SK-N-SH (cell line): ENCODE measurements around the gene TM9SF1. TPM values are rescaled to one million over a fixed set of nuclear protein-coding genes. Genes with fewer than 3 reads are reported as not detected.
A peak's percentile ranks its signal among the peaks of the same experiment; 100 is the strongest.

Source experiments
- CTCF ChIA-PET: fragments of 300-600, 350-600 bp; formaldehyde crosslinking; extraction: SDS; loops from one replicate; lab custom pipeline; 2021; lab: Yijun Ruan, JAX
- POLR2A ChIA-PET: fragments of 350-600 bp; sonication (Branson Sonifier 250); formaldehyde crosslinking; extraction: SDS; loops from one replicate; lab custom pipeline; 2020; ENCODE audit warnings: antibody characterized with exemption, inconsistent platforms; lab: Yijun Ruan, JAX
- DNase-seq: peaks from one replicate; pipeline ENCODE4 v3.0.0; 2012
- H2AFZ ChIP-seq: fragments of 200-600 bp; sonication (generic); 2 replicates; pipeline ENCODE4 v1.8.1; 2016; ENCODE audit warnings: antibody characterized with exemption, mild to moderate bottlenecking, low read depth
- H3F3A ChIP-seq: fragments of 200-600 bp; sonication (generic); replicated peaks from 2 replicates; pipeline ENCODE3; 2016; ENCODE audit warnings: antibody characterized with exemption, mild to moderate bottlenecking; ENCODE audit not compliant: insufficient read depth
- H3K27ac ChIP-seq, 2 experiments: fragments of 200-500 bp in 1 of 2; fragments of 200-600 bp in 1 of 2; sonication (Bioruptor generic) in 1 of 2; sonication (generic), shearing (Covaris generic) in 1 of 2; 2 replicates each; pipeline versions ENCODE4 v1.5.1 to v1.6.1; 2014 to 2016; ENCODE audit warnings: low read depth in 2 of 2, inconsistent platforms in 1 of 2, low read length in 1 of 2, mild to moderate bottlenecking in 1 of 2, mixed read lengths in 1 of 2
- H3K27me3 ChIP-seq: fragments of 200-600 bp; sonication (generic), shearing (Covaris generic); 2 replicates; pipeline ENCODE4 v1.6.1; 2016; ENCODE audit warnings: mixed run types; ENCODE audit not compliant: insufficient read depth
- H3K36me3 ChIP-seq, 2 experiments: fragments of 200-500 bp in 1 of 2; fragments of 200-600 bp in 1 of 2; sonication (Bioruptor generic) in 1 of 2; sonication (generic) in 1 of 2; replicated peaks in 1 of 2; 2 replicates each; pipeline versions ENCODE3 to v1.5.1; 2014 to 2016; ENCODE audit warnings: low read length in 1 of 2, mild to moderate bottlenecking in 1 of 2; ENCODE audit not compliant: insufficient read depth in 2 of 2, control insufficient read depth in 1 of 2
- H3K4me1 ChIP-seq, 2 experiments: fragments of 200-500 bp in 1 of 2; fragments of 200-600 bp in 1 of 2; sonication (Bioruptor generic) in 1 of 2; sonication (generic), shearing (Covaris generic) in 1 of 2; 2 replicates each; pipeline versions ENCODE4 v1.5.1 to v1.6.1; 2014 to 2016; ENCODE audit warnings: low read depth in 1 of 2, low read length in 1 of 2, mixed run types in 1 of 2; ENCODE audit not compliant: insufficient read depth in 2 of 2, control insufficient read depth in 1 of 2
- H3K4me2 ChIP-seq: fragments of 200-600 bp; sonication (generic), shearing (Covaris generic); 2 replicates; pipeline ENCODE4 v1.6.1; 2017; ENCODE audit warnings: mixed run types
- H3K4me3 ChIP-seq, 2 experiments: fragments of 200-500 bp in 1 of 2; fragments of 200-600 bp in 1 of 2; sonication (Bioruptor generic) in 1 of 2; sonication (generic), shearing (Covaris generic) in 1 of 2; 2 replicates each; pipeline versions ENCODE4 v1.5.1 to v1.8.1; 2014 to 2016; ENCODE audit warnings: low read depth in 2 of 2, inconsistent platforms in 1 of 2, low read length in 1 of 2, mild to moderate bottlenecking in 1 of 2, mixed read lengths in 1 of 2, moderate library complexity in 1 of 2
- H3K79me2 ChIP-seq: fragments of 200-600 bp; sonication (generic); 2 replicates; pipeline ENCODE4 v1.8.1; 2017; ENCODE audit warnings: mild to moderate bottlenecking; ENCODE audit not compliant: insufficient read depth
- H3K9ac ChIP-seq: fragments of 200-600 bp; sonication (generic); 2 replicates; pipeline ENCODE4 v1.6.1; 2017; ENCODE audit warnings: mixed run types
- H3K9me2 ChIP-seq: fragments of 200-600 bp; sonication (generic); 2 replicates; pipeline ENCODE4 v1.6.1; 2017; ENCODE audit warnings: mixed run types
- H3K9me3 ChIP-seq: fragments of 200-600 bp; sonication (generic); 2 replicates; pipeline ENCODE4 v1.6.1; 2017; ENCODE audit warnings: mixed run types, mild to moderate bottlenecking, moderate library complexity
- H4K20me1 ChIP-seq: fragments of 200-600 bp; sonication (generic); 2 replicates; pipeline ENCODE4 v1.6.1; 2017; ENCODE audit warnings: mild to moderate bottlenecking, mixed run types; ENCODE audit not compliant: insufficient read depth
- CHD2 ChIP-seq: fragments of 150-350 bp; IDR thresholded peaks from 2 replicates; pipeline ENCODE4 v1.6.1; 2018; ENCODE audit warnings: low read length; ENCODE audit not compliant: partially characterized antibody
- ELF1 ChIP-seq: IDR thresholded peaks from 2 replicates; pipeline ENCODE4 v1.4.0; 2012
- EP300 ChIP-seq, 2 experiments: IDR thresholded peaks; 2 replicates each; pipeline versions ENCODE4 v1.4.0 to v1.6.1; 2012; ENCODE audit warnings: borderline replicate concordance in 1 of 2, low read depth in 1 of 2, low read length in 1 of 2
- EZH2phosphoT487 ChIP-seq: fragments of 200-600 bp; sonication (generic); IDR thresholded peaks from 2 replicates; pipeline ENCODE4 v1.6.1; 2017; ENCODE audit warnings: low read depth, mixed run types, mild to moderate bottlenecking, antibody characterized with exemption, moderate library complexity, borderline replicate concordance
- FOSL2 ChIP-seq: IDR thresholded peaks from 2 replicates; pipeline ENCODE4 v1.4.0; 2012; ENCODE audit warnings: low read depth, mild to moderate bottlenecking, moderate library complexity, borderline replicate concordance
- FOXJ3 ChIP-seq: sonication (generic); formaldehyde crosslinking; IDR thresholded peaks from 2 replicates; pipeline ENCODE4 v1.5.1; 2020; ENCODE audit warnings: mild to moderate bottlenecking, missing genetic modification reagents
- GABPA ChIP-seq: IDR thresholded peaks from 2 replicates; pipeline ENCODE4 v1.4.0; 2012; ENCODE audit warnings: low read depth, mild to moderate bottlenecking
- JUND ChIP-seq: IDR thresholded peaks from 2 replicates; pipeline ENCODE4 v1.4.0; 2012
- MAX ChIP-seq: IDR thresholded peaks from 2 replicates; pipeline ENCODE4 v1.4.0; 2012; ENCODE audit warnings: low read depth
- MEF2A ChIP-seq: IDR thresholded peaks from 2 replicates; pipeline ENCODE4 v1.4.0; 2012; ENCODE audit warnings: low read depth, borderline replicate concordance
- MXI1 ChIP-seq: IDR thresholded peaks from 2 replicates; pipeline ENCODE4 v1.6.1; 2012; ENCODE audit warnings: mild to moderate bottlenecking, low read depth, low read length, improper control_type of control experiment
- NRF1 ChIP-seq: IDR thresholded peaks from 2 replicates; pipeline ENCODE4 v1.6.1; 2012; ENCODE audit warnings: low read depth, mild to moderate bottlenecking, low read length
- RAD21 ChIP-seq: IDR thresholded peaks from 2 replicates; pipeline ENCODE4 v1.6.1; 2012; ENCODE audit warnings: mild to moderate bottlenecking, low read length
- RFX5 ChIP-seq: IDR thresholded peaks from 2 replicates; pipeline ENCODE4 v1.6.1; 2012; ENCODE audit warnings: mild to moderate bottlenecking, improper control_type of control experiment, low read length
- SMC3 ChIP-seq: IDR thresholded peaks from 2 replicates; pipeline ENCODE4 v1.6.1; 2012; ENCODE audit warnings: low read depth, low read length, improper control_type of control experiment
- TAF1 ChIP-seq: IDR thresholded peaks from 2 replicates; pipeline ENCODE4 v1.6.1; 2012; ENCODE audit warnings: low read depth, mild to moderate bottlenecking, low read length, moderate library complexity, borderline replicate concordance
- TEAD4 ChIP-seq: IDR thresholded peaks from 2 replicates; pipeline ENCODE4 v1.4.0; 2012; ENCODE audit warnings: mild to moderate bottlenecking, borderline replicate concordance; ENCODE audit not compliant: insufficient read depth
- USF1 ChIP-seq: IDR thresholded peaks from 2 replicates; pipeline ENCODE4 v1.4.0; 2012; ENCODE audit warnings: low read depth, borderline replicate concordance
- USF2 ChIP-seq: fragments of 150-350 bp; IDR thresholded peaks from 2 replicates; pipeline ENCODE4 v1.6.1; 2017; ENCODE audit warnings: antibody characterized with exemption, low read length, low read depth, borderline replicate concordance
- YY1 ChIP-seq: IDR thresholded peaks from 2 replicates; pipeline ENCODE4 v1.4.0; 2012; ENCODE audit warnings: low read depth, mild to moderate bottlenecking
- WGBS: methylation state at CpG from one replicate; pipeline ENCODE4 v1.1.6; 2017; ENCODE audit warnings: low lambda C conversion rate; 5-methylcytosine and 5-hydroxymethylcytosine counted together
- polyA plus RNA-seq, 3 experiments: library from polyadenylated mRNA; depleted of rRNA; stranded (reverse); fragments of >200 nt; gene quantifications; 2 replicates each; pipeline ENCODE4 v1.2.3, GENCODE V29; 2012
- TF ChIP-seq, protein P1 (sequence below): fragments of 200-600 bp; sonication (generic); IDR thresholded peaks from 2 replicates; pipeline ENCODE4 v1.6.1; 2017; ENCODE audit warnings: antibody characterized with exemption, mild to moderate bottlenecking, moderate library complexity
- TF ChIP-seq, protein P2 (sequence below): fragments of 150-350 bp; IDR thresholded peaks from 2 replicates; pipeline ENCODE4 v1.6.1; 2016; ENCODE audit warnings: mild to moderate bottlenecking, low read depth, low read length

Gene TM9SF1
- polyA plus RNA-seq, 1 of the 3 experiments (the other 2 are of a cell fraction): 48.7 TPM

DNA sequence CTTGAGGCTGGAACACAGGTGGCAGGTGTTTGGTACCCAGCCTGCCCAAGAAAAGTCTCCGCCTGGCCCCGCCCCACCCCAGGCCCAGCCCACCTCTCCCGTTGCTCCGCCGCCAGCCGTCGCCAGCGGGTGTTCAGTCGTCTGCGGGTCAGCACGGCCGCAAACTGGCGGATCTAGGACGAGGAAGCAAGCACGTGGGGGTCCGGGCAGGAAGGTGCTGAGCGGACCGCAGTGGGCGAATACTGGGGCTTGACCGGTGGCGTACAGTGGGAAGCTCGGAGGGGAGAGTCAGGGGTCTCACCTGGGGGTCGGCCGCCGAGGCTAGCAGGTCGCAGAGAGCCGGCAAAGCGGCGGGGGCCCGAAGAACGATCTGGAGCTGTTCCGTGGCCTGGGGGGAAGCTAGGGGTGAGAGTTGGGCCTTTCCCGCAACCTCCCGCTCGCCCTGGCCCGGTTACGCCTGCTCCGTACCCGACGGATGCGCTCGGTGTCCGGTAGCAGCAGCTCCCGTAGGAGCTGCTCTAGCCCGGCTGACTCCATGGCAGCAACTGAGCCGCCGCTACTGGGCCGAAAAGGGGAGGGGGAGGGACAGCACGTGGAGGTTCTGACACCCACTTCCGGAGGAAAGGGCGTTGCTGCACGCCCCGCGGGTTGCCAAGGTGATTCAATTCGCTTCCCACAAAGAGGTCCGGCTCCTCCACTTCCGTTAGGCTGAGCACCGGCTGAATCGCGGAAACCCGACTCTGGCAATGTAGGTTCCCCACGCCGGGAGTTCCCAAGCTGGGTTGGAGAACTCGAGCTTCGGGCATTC, 6.8 kb downstream of the TM9SF1 start, which contains the start of gene IPO4 (continued):
- no peak for TF ChIP-seq RAD21
- peak; percentile 82 for TF ChIP-seq ELF1
- TF ChIP-seq CHD2: peak; percentile 96
- TF ChIP-seq USF2: peak; percentile 52; the same call in 1 of the 2 replicates
- peak; percentile 21; the same call in 1 of the 2 replicates for TF ChIP-seq JUND
- peak; percentile 4 to 31; a peak in 1 of 4 replicates for TF ChIP-seq EP300 (IDR thresholded peaks at IDR 0.05; ENCODE audit: borderline replicate concordance in 1 of 2, low read depth in 1 of 2, low read length in 1 of 2)
- TF ChIP-seq, protein P1, sequence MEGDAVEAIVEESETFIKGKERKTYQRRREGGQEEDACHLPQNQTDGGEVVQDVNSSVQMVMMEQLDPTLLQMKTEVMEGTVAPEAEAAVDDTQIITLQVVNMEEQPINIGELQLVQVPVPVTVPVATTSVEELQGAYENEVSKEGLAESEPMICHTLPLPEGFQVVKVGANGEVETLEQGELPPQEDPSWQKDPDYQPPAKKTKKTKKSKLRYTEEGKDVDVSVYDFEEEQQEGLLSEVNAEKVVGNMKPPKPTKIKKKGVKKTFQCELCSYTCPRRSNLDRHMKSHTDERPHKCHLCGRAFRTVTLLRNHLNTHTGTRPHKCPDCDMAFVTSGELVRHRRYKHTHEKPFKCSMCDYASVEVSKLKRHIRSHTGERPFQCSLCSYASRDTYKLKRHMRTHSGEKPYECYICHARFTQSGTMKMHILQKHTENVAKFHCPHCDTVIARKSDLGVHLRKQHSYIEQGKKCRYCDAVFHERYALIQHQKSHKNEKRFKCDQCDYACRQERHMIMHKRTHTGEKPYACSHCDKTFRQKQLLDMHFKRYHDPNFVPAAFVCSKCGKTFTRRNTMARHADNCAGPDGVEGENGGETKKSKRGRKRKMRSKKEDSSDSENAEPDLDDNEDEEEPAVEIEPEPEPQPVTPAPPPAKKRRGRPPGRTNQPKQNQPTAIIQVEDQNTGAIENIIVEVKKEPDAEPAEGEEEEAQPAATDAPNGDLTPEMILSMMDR: no peak
- peak; percentile 100 for TF ChIP-seq MAX
- TF ChIP-seq, protein P2, sequence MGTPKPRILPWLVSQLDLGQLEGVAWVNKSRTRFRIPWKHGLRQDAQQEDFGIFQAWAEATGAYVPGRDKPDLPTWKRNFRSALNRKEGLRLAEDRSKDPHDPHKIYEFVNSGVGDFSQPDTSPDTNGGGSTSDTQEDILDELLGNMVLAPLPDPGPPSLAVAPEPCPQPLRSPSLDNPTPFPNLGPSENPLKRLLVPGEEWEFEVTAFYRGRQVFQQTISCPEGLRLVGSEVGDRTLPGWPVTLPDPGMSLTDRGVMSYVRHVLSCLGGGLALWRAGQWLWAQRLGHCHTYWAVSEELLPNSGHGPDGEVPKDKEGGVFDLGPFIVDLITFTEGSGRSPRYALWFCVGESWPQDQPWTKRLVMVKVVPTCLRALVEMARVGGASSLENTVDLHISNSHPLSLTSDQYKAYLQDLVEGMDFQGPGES: peak; percentile 48; the same call in 1 of the 2 replicates
- no peak for TF ChIP-seq EZH2phosphoT487
- peak; percentile 87 for TF ChIP-seq TAF1
- TF ChIP-seq MXI1: peak; percentile 100
- TF ChIP-seq FOXJ3 (CRISPR knock-in tag): no peak
- TF ChIP-seq SMC3: no peak
- no peak; the same call in 1 of the 2 replicates for TF ChIP-seq RFX5
- TF ChIP-seq MEF2A: no peak
- TF ChIP-seq, all 33 proteins: peak for 21

DNA sequence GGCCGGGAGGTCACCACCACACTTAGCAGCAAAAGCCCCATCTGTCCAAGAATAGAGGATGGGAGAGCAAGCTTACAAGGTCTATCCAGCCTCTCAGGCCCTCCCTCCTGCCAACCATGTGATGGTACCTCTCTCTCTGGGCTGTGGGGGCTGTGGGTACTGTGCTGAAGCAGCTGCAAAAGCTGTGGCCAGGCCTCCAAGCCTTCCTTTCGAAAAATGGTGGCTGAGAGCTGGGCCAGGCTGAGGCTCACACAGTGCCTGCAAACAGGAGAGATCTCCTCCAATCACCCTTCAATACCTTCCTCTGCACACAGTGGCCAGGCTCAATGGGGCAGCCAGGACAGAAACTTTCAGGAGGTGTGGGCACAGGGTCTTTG, 7.7 kb downstream of the TM9SF1 start:
- Histone ChIP-seq H3K79me2 (peaks cover 33% of the 10 kb centered on the region), H3K9ac (peak overlapping the region; percentile 76; the same call in 1 of the 2 replicates), H4K20me1 (no peaks in the 10 kb centered on the region), H2AFZ (0 out of 2 replicates have a peak overlapping the region, but pooled peaks have one; percentile 62), H3F3A (peaks cover 13% of the 10 kb centered on the region), H3K27me3 (no peaks in the 10 kb centered on the region), H3K4me1 (peaks cover 9 to 21% of the 10 kb centered on the region in 2 experiments), H3K36me3 (peaks cover 29 to 68% of the 10 kb centered on the region in 2 experiments), H3K4me3 (peak overlapping the region; percentile 88 to 96), H3K9me2 (no peaks in the 10 kb centered on the region), H3K4me2 (peak overlapping the region; percentile 98), H3K9me3 (no peaks in the 10 kb centered on the region), H3K27ac (no peak overlapping the region; a peak in 1 of 4 replicates)
- 100% methylated on average over 1 of the region's 2 CpGs for WGBS
- DNase-seq: no peak
- CTCF ChIA-PET: interaction anchor here (1.3 to 2.6 kb wide), 5 partner anchors 27 to 244 kb away, joined by 4 to 14 read pairs (median 8); partner anchors contain the start of gene IRF9
- TF ChIP-seq CHD2 (no peak), FOSL2 (no peak), NRF1 (no peak), YY1 (no peak), GABPA (no peak), SMC3 (no peak), TEAD4 (no peak), USF1 (no peak), MXI1 (no peak)
- TF ChIP-seq, protein P1: no peak
- POLR2A ChIA-PET: interaction anchor here (0.9 to 3.2 kb wide), 4 partner anchors 9 to 120 kb away, joined by 3 to 10 read pairs (median 6); partner anchors contain the start of gene CIDEB
